ENCODE data around the gene SMYD3.

DNA sequence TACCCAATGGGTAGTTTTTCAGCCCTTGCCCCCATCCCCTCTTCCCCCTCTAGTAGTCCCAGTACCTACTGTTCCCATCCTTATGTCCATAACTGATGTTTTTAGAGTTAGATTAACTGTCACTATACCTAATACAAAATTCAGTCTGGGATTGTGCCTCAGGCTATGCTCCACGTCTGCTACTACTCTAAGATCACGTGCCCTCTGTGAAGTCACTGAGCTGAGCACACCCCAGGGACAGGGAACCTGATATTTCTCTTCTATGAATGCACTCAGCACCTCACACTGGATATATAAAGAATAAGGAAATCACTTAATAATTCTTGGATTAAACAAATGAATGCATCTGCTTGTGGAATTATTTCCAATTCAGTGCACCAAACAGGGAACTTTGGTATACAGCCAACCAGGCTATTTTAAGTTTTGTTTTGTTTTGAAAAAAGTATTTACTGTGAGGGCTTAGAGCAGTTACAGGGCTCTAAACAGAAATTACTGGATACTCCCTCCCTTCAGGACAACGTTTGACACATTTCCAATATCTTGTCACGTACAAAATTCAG is 307.9 kb downstream of the SMYD3 start:
- TF ChIP-seq, protein P1, sequence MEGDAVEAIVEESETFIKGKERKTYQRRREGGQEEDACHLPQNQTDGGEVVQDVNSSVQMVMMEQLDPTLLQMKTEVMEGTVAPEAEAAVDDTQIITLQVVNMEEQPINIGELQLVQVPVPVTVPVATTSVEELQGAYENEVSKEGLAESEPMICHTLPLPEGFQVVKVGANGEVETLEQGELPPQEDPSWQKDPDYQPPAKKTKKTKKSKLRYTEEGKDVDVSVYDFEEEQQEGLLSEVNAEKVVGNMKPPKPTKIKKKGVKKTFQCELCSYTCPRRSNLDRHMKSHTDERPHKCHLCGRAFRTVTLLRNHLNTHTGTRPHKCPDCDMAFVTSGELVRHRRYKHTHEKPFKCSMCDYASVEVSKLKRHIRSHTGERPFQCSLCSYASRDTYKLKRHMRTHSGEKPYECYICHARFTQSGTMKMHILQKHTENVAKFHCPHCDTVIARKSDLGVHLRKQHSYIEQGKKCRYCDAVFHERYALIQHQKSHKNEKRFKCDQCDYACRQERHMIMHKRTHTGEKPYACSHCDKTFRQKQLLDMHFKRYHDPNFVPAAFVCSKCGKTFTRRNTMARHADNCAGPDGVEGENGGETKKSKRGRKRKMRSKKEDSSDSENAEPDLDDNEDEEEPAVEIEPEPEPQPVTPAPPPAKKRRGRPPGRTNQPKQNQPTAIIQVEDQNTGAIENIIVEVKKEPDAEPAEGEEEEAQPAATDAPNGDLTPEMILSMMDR (IDR thresholded peaks at IDR 0.05): no peak
- no peak for TF ChIP-seq POLR2AphosphoS5 (IDR thresholded peaks at IDR 0.05)
- TF ChIP-seq POLR2A (IDR thresholded peaks at IDR 0.05): no peak
